ENCODE measurements around the gene F3.
"Not testable (repeated sequence)": the region's sequence is repeated elsewhere in the genome, so short reads cannot be mapped to it uniquely, and the experiment has no call there.

The F3 gene

GRCh38 chr1:94541246-94542087, at the start of gene F3:
Gene F3, minus strand, starts transcription at chr1:94541759. Its CDS starts 123 bp downstream, at chr1:94541636.
- peak; percentile 85 for DNase-seq

GRCh38 chr1:94590203-94591137, 48.9 kb upstream of the F3 start:
- no peak for DNase-seq

- no peak for DNase-seq
These were observed 48.2 kb upstream of the F3 start for GRCh38 chr1:94589728-94590127.

- no peak for DNase-seq
These were observed 41.0 kb upstream of the F3 start for GRCh38 chr1:94582565-94582964.

GRCh38 chr1:94580367-94581115, 39.0 kb upstream of the F3 start:
- no peak for DNase-seq

- no peak for DNase-seq
These were observed 38.3 kb upstream of the F3 start for GRCh38 chr1:94579876-94580294.

GRCh38 chr1:94578856-94579255, 37.3 kb upstream of the F3 start:
- no peak for DNase-seq

- DNase-seq: not testable (repeated sequence)
These were observed 32.4 kb upstream of the F3 start for GRCh38 chr1:94573917-94574316.

- no peak for DNase-seq
These were observed 31.2 kb upstream of the F3 start for GRCh38 chr1:94572780-94573179.

- not testable (repeated sequence) for DNase-seq
These were observed 29.4 kb upstream of the F3 start for GRCh38 chr1:94570965-94571364.

- not testable (repeated sequence) for DNase-seq
These were observed 27.2 kb upstream of the F3 start for GRCh38 chr1:94568806-94569205.

GRCh38 chr1:94567975-94568607, 26.5 kb upstream of the F3 start:
- DNase-seq: not testable (repeated sequence)

- not testable (repeated sequence) for DNase-seq
These were observed 24.9 kb upstream of the F3 start for GRCh38 chr1:94566436-94566835.

GRCh38 chr1:94565901-94566300, 24.3 kb upstream of the F3 start:
- DNase-seq: no peak

- DNase-seq: no peak
These were observed 21.1 kb upstream of the F3 start for GRCh38 chr1:94562519-94563260.

- DNase-seq: no peak
These were observed 18.8 kb upstream of the F3 start for GRCh38 chr1:94560333-94560732.

GRCh38 chr1:94559921-94560320, 18.4 kb upstream of the F3 start:
- no peak for DNase-seq

GRCh38 chr1:94555091-94555490, 13.5 kb upstream of the F3 start:
- no peak for DNase-seq

- no peak for DNase-seq
These were observed 13.0 kb upstream of the F3 start for GRCh38 chr1:94554580-94554979.

GRCh38 chr1:94553931-94554330, 12.4 kb upstream of the F3 start:
- no peak for DNase-seq

- no peak for DNase-seq
These were observed 11.8 kb upstream of the F3 start for GRCh38 chr1:94553323-94553730.
